Left ventricle myocardium superior (tissue), 1 donor: ENCODE results near the gene ZRANB3. TPM values are rescaled to one million over a fixed set of nuclear protein-coding genes. Genes with fewer than 3 reads are reported as not detected.
"Not testable (repeated sequence)": the region's sequence is repeated elsewhere in the genome, so short reads cannot be mapped to it uniquely, and the experiment has no call there.

Experiments
- ATAC-seq: fragments of 200-7000 bp; cut with Tn5 transposase; one replicate; pipeline ENCODE4 v1.9.1; 2020; ENCODE audit warnings: mild to moderate bottlenecking, moderate library complexity
- DNase-seq: peaks from one replicate; pipeline ENCODE4 v3.0.0-alpha.2; 2020
- intact Hi-C: fragments of 100-400 bp; cut with micrococcal nuclease; formaldehyde crosslinking; loops from one replicate; pipeline ENCODE4 v1.11.0; 2022
- total RNA-seq: library from RNA; stranded (reverse); fragmentation: NEBNext Ultra II Directional; extraction: Animal tissue kit (Norgen Biotek cat#: 25700); gene quantifications from one replicate; pipeline ENCODE4 v1.2.1, GENCODE V29; 2021
- donor health status: DM: no; HTN: yes; CAD: no; lungs with severe emphysema.

The ZRANB3 gene
- total RNA-seq, 1 donor from 2014 or later: 2.7 TPM

- DNase-seq, intact Hi-C loops, ATAC-seq: not testable (repeated sequence)
Measured at GRCh38 chr2:135498588-135498987, 32.4 kb downstream of the ZRANB3 start.

- DNase-seq (no peak), ATAC-seq (no peak)
- intact Hi-C loops: no loop called here
Measured at GRCh38 chr2:135494917-135495316, 36.1 kb downstream of the ZRANB3 start.

- ATAC-seq (no peak), DNase-seq (no peak)
Measured at GRCh38 chr2:135494503-135494902, 36.5 kb downstream of the ZRANB3 start.

GRCh38 chr2:135490376-135490775 is 40.6 kb downstream of the ZRANB3 start:
- intact Hi-C loops: no loop called here
- DNase-seq: no peak
- no peak for ATAC-seq

More at GRCh38 chr2:135494503-135494902, 36.5 kb downstream of the ZRANB3 start:
- intact Hi-C loops: no loop called here

- no peak for ATAC-seq
- no peak for DNase-seq
- intact Hi-C loops: no loop called here
Measured at GRCh38 chr2:135485441-135485840, 45.6 kb downstream of the ZRANB3 start.

GRCh38 chr2:135475128-135475527 is 55.9 kb downstream of the ZRANB3 start:
- intact Hi-C loops: no loop called here
- no peak for DNase-seq
- ATAC-seq: no peak

GRCh38 chr2:135473567-135473966 is 57.5 kb downstream of the ZRANB3 start:
- intact Hi-C loops: no loop called here
- DNase-seq (no peak), ATAC-seq (no peak)

GRCh38 chr2:135471106-135471505 is 59.9 kb downstream of the ZRANB3 start:
- ATAC-seq (no peak), DNase-seq (no peak)
- intact Hi-C loops: no loop called here

GRCh38 chr2:135457279-135457678 is 73.7 kb downstream of the ZRANB3 start:
- no peak for ATAC-seq
- no peak for DNase-seq
- intact Hi-C loops: no loop called here

GRCh38 chr2:135456835-135457234 is 74.2 kb downstream of the ZRANB3 start:
- DNase-seq (no peak), ATAC-seq (no peak)
- intact Hi-C loops: no loop called here

- intact Hi-C loops: no loop called here
Measured at GRCh38 chr2:135456431-135456830, 74.6 kb downstream of the ZRANB3 start.

GRCh38 chr2:135454608-135455007 is 76.4 kb downstream of the ZRANB3 start:
- intact Hi-C loops: no loop called here
- DNase-seq (no peak), ATAC-seq (no peak)

More at GRCh38 chr2:135456431-135456830, 74.6 kb downstream of the ZRANB3 start:
- ATAC-seq (no peak), DNase-seq (no peak)

GRCh38 chr2:135453027-135453426 is 78.0 kb downstream of the ZRANB3 start:
- DNase-seq, intact Hi-C loops, ATAC-seq: not testable (repeated sequence)

- intact Hi-C loops: no loop called here
- DNase-seq (no peak), ATAC-seq (no peak)
Measured at GRCh38 chr2:135451966-135452365, 79.1 kb downstream of the ZRANB3 start.

- intact Hi-C loops, DNase-seq, ATAC-seq: not testable (repeated sequence)
Measured at GRCh38 chr2:135443013-135443412, 88.0 kb downstream of the ZRANB3 start.

- intact Hi-C loops: not testable (repeated sequence)
Measured at GRCh38 chr2:135435155-135435554, 95.9 kb downstream of the ZRANB3 start.

GRCh38 chr2:135424849-135425248 is 106.2 kb downstream of the ZRANB3 start:
- intact Hi-C loops: no loop called here
- no peak for ATAC-seq
- no peak for DNase-seq

More at GRCh38 chr2:135435155-135435554, 95.9 kb downstream of the ZRANB3 start:
- DNase-seq, ATAC-seq: not testable (repeated sequence)

GRCh38 chr2:135422898-135423297 is 108.1 kb downstream of the ZRANB3 start:
- ATAC-seq (no peak), DNase-seq (no peak)
- intact Hi-C loops: no loop called here

- intact Hi-C loops: no loop called here
- DNase-seq: no peak
- no peak for ATAC-seq
Measured at GRCh38 chr2:135411646-135412045, 119.4 kb downstream of the ZRANB3 start.

- no peak for ATAC-seq
- no peak for DNase-seq
- intact Hi-C loops: no loop called here
Measured at GRCh38 chr2:135409436-135409835, 121.6 kb downstream of the ZRANB3 start.

GRCh38 chr2:135396259-135396658 is 134.8 kb downstream of the ZRANB3 start:
- intact Hi-C loops, DNase-seq, ATAC-seq: not testable (repeated sequence)

- DNase-seq (no peak), ATAC-seq (no peak)
- intact Hi-C loops: no loop called here
Measured at GRCh38 chr2:135386993-135387392, 144.0 kb downstream of the ZRANB3 start.
